Ishikawa (cell line): ENCODE measurements around the gene CEP41.

Experiments used
- CEBPB ChIP-seq: IDR thresholded peaks from 2 replicates; pipeline ENCODE4 v1.6.1; 2012
- EGR1 ChIP-seq: IDR thresholded peaks from 2 replicates; pipeline ENCODE4 v1.6.1; 2012
- EP300 ChIP-seq: IDR thresholded peaks from 2 replicates; pipeline ENCODE4 v1.6.1; 2012; ENCODE audit warnings: borderline replicate concordance
- FOXM1 ChIP-seq: IDR thresholded peaks from 2 replicates; pipeline ENCODE4 v1.6.1; 2012; ENCODE audit warnings: low read depth, borderline replicate concordance
- NFIC ChIP-seq: IDR thresholded peaks from 2 replicates; pipeline ENCODE4 v1.6.1; 2012
- RAD21 ChIP-seq: IDR thresholded peaks from 2 replicates; pipeline ENCODE4 v1.6.1; 2012; ENCODE audit warnings: low read depth
- TAF1 ChIP-seq: IDR thresholded peaks from 2 replicates; pipeline ENCODE4 v1.6.1; 2012; ENCODE audit warnings: low read depth, mild to moderate bottlenecking
- TCF12 ChIP-seq: IDR thresholded peaks from 2 replicates; pipeline ENCODE4 v1.6.1; 2012; ENCODE audit warnings: low read depth
- TEAD4 ChIP-seq: IDR thresholded peaks from 2 replicates; pipeline ENCODE4 v1.6.1; 2012
- USF1 ChIP-seq: IDR thresholded peaks from 2 replicates; pipeline ENCODE4 v1.6.1; 2012
- YY1 ChIP-seq: IDR thresholded peaks from 2 replicates; pipeline ENCODE4 v1.6.1; 2012; ENCODE audit warnings: low read depth
- ZBTB7A ChIP-seq: IDR thresholded peaks from 2 replicates; pipeline ENCODE4 v1.6.1; 2012; ENCODE audit warnings: low read depth
- TF ChIP-seq, protein P1 (sequence below): IDR thresholded peaks from 2 replicates; pipeline ENCODE4 v1.6.1; 2012
- TF ChIP-seq, protein P2 (sequence below): IDR thresholded peaks from 2 replicates; pipeline ENCODE4 v1.6.1; 2012; ENCODE audit warnings: low read depth, mild to moderate bottlenecking

GRCh38 chr7:130383187-130383980 lies 57.4 kb downstream of the CEP41 start:
- TF ChIP-seq, protein P1, sequence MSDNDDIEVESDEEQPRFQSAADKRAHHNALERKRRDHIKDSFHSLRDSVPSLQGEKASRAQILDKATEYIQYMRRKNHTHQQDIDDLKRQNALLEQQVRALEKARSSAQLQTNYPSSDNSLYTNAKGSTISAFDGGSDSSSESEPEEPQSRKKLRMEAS, result no peak
- TF ChIP-seq NFIC (no peak), EP300 (no peak), YY1 (no peak), RAD21 (no peak), ZBTB7A (no peak), TCF12 (no peak), CEBPB (no peak), USF1 (no peak), TAF1 (no peak), EGR1 (no peak), FOXM1 (no peak), TEAD4 (no peak)
- TF ChIP-seq, protein P2, sequence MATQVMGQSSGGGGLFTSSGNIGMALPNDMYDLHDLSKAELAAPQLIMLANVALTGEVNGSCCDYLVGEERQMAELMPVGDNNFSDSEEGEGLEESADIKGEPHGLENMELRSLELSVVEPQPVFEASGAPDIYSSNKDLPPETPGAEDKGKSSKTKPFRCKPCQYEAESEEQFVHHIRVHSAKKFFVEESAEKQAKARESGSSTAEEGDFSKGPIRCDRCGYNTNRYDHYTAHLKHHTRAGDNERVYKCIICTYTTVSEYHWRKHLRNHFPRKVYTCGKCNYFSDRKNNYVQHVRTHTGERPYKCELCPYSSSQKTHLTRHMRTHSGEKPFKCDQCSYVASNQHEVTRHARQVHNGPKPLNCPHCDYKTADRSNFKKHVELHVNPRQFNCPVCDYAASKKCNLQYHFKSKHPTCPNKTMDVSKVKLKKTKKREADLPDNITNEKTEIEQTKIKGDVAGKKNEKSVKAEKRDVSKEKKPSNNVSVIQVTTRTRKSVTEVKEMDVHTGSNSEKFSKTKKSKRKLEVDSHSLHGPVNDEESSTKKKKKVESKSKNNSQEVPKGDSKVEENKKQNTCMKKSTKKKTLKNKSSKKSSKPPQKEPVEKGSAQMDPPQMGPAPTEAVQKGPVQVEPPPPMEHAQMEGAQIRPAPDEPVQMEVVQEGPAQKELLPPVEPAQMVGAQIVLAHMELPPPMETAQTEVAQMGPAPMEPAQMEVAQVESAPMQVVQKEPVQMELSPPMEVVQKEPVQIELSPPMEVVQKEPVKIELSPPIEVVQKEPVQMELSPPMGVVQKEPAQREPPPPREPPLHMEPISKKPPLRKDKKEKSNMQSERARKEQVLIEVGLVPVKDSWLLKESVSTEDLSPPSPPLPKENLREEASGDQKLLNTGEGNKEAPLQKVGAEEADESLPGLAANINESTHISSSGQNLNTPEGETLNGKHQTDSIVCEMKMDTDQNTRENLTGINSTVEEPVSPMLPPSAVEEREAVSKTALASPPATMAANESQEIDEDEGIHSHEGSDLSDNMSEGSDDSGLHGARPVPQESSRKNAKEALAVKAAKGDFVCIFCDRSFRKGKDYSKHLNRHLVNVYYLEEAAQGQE, result no peak
